Astrocyte of the hippocampus (primary cell): Measurements from ENCODE around the gene ZNF451.
"Not testable (repeated sequence)": the region's sequence is repeated elsewhere in the genome, so short reads cannot be mapped to it uniquely, and the experiment has no call there.

Experiments
- DNase-seq: peaks from one replicate; pipeline ENCODE4 v3.0.0; 2011; ENCODE audit warnings: low read depth, low spot score

Gene ZNF451

DNA sequence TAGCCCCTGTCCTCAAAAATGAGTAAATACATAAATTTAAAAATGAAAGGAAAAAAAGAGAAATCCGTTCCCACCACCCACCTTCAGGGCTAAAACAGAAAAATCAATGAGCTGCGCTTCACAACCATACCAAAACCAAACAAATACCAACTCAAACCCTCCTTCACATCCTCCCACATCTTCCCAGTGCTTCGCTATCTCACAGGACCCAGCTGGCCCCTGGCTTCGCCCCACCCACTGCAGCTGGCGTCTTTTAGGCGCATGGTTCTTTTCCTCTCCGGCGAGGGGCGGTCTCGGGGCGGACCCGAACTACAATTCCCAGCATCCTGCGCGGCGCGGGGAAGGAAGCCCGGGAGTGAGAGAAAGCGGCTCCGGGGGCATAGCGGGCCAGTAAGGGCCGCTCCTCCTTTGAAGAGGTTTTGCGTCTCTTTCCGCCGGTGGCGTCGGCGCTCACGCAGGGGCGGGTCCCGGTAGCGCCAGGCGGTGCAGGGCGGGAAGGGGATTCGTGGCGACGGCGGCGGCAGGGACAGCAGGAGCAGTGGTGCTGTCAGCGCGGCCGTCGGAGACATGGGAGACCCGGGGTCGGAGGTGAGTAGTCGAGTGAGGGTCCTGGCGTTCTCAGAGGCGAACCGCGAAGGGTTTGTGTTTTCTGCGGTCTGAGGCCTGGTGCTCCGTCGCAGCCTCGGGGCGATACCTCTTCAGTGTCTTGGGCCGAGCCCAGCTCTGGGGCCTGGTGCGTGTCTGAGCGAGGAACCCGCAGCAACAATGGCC, at the start of gene ZNF451:
Gene ZNF451 (plus strand): TSS at position 502 of the 771 bp plus-strand sequence. CDS start 66 bp downstream, at position 568.
- DNase-seq: peak; percentile 98

- not testable (repeated sequence) for DNase-seq
These were observed 45.9 kb upstream of the ZNF451 start for GRCh38 chr6:57044061-57044460.

DNA sequence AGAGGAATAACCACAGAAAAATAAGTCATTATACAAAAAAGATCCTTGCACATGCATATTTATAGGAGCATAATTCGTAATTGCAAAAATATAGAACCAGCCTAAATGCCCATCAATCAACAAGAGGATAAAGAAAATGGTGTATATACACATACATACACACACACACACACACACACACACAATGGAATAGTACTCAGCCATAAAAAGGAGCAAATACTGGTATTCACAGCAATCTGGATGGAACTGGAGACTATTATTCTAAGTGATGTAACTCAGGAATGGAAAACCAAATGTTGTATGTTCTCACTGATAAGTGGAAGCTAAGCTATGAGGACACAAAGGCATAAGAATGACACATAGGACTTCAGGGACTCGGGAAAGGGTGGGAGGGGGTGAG, 45.4 kb upstream of the ZNF451 start:
- no peak for DNase-seq

DNA sequence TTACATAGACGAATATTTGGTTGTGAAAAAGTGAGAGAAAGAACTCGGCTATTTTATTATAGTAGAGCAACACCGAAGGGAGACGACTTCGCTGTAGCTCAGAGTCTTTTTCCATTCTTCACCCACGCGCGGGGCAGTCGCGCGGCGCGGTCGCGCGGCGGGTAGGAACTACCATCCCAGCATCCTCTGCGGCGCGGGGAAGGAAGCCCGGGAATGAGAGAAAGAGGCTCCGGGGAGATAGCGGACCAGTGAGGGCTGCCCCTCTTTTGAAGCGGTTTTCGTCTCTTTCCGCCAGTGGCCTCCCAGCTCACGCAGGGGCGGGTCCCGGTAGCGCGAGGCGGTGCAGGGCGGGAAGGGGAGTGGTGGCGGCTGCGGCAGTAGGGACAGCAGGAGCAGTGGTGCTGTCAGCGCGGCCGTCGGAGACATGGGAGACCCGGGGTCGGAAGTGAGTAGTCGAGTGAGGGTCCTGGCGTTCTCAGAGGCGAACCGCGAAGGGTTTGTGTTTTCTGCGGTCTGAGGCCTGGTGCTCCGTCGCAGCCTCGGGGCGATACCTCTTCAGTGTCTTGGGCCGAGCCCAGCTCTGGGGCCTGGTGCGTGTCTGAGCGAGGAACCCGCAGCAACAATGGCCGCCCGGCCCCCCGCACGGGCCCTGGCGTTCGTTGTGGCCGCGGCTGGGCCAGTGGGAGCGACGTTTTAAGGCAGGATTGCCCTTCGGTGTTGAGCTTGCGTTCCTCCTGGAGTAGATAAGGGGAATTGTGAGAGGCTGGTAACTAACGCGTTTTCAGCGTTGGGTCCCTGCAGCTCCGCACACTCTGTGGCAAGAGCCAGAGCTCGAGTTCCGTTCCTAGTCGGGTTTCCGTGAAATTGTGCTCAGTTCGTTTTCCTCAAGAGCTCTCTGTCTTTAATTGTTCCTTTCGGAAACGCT, 43.4 kb upstream of the ZNF451 start, which contains the start of gene KIAA1586:
Gene KIAA1586 (plus strand): TSS at position 362 of the 925 bp plus-strand sequence. CDS start 63 bp downstream, at position 425.
- peak; percentile 93 for DNase-seq

DNA sequence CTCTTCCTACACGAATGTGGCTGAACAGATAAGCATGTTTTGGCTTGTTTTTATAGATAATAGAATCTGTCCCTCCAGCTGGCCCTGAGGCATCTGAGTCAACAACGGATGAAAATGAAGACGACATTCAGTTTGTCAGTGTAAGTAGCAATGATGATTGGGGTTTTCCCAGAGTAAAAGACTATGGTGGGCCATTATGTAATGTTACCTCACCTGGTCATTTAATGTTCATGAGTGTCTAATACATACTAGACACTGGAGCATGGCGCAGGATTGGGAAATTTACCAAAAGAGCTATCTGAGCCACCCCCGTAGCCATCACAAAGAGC, 42.8 kb upstream of the ZNF451 start:
- not testable (repeated sequence) for DNase-seq

DNA sequence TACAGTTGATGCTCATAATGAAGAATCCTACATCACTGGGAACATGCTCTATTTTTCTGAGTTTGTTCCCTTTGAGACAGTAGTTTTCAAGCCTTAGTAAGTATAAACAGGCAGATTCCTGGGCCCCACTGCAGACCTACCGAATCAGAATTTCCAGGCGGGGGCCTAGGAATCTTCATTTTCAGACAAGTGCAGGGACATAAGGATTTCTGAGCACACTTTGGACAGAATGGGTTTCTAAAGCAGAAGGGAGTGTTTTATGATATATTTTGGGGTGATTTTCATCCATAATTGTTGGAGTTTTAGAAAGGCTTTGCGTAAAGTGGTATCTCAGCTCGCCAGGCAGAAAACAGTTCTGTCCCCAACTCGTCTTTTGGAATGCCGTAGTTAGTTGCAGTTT, 42.1 kb upstream of the ZNF451 start:
- not testable (repeated sequence) for DNase-seq

- DNase-seq: no peak
These were observed 41.4 kb upstream of the ZNF451 start for GRCh38 chr6:57048577-57048976.

DNA sequence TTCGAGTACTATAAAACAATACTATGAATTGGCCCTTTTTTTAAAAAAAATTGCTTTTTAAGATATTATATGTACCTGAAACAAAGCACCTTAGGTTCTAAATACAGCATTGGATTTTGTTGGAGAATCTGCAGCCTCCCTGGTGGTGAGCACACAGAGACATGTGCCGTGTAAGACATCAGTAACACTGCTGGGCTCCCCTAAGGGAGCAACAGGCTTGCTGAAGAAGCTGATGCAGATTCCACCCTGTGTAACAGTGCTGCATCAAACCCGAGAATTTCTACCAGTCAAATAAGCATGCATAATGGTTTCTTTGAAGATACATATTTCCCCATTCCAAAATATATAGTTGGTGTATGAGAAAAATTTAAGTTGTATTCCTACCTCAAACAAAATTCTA, 26.1 kb upstream of the ZNF451 start:
- DNase-seq: no peak

DNA sequence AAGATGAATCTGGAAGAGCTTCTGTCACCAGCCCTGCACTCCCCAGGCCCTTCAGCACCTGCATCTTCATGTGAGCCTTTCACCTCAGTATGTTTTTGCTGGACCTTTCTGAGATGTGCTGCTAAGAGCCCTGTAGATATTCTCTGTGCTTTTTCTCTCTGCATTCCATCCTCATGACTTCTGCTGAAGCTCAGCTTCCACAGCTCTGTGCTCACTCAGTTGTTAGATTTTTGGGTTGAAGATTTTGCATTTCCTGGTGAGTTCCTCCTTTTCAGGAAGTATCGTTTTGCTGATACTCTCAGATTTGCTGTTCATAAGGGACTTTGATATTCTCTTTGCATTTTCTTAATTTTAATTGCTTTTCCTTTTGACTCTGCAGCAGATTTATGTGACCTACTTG, 25.2 kb upstream of the ZNF451 start:
- DNase-seq: peak; percentile 46

DNA sequence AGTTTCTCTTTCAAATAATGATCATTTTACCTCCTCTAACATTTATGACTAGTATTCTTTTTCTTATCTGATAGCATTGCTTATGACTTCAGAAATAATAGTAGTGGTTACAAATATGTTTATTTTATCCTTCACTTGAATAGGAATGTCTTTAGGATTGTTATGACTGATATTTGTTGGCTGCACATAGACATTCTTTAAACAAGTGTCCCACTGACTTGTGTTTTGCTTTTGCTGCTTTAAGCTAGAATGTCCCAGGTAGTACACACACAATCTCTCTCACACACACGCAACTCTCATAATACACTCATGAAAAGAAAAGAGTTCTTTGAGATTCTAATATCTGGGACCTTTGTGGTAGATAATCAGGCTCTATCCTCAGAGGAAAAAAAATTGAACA, 21.9 kb upstream of the ZNF451 start:
- peak; percentile 61 for DNase-seq

DNA sequence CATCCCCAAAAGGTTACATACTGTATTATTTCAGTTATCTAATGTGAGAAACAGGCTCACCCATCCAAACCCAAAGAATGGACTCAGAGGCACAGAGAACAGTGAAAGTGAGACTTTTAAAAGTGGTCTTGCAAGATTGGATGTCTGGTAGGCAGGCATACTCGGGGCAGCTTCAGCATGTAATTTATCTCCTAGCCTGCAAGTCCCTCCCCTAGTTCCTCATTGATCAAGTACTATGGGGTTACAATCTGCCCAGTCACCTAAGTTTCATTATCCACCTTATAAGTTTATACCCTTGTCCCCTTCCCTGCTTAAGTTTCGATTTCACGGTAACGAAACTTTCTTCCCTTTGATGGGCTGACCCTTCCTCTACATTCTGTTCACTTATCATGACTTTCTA, 20.8 kb upstream of the ZNF451 start:
- no peak for DNase-seq

- DNase-seq: peak; percentile 28
These were observed 20.1 kb upstream of the ZNF451 start for GRCh38 chr6:57069920-57070331.

GRCh38 chr6:57072108-57072507, 17.9 kb upstream of the ZNF451 start:
- no peak for DNase-seq

- DNase-seq: no peak
These were observed 15.6 kb upstream of the ZNF451 start for GRCh38 chr6:57074383-57074782.

DNA sequence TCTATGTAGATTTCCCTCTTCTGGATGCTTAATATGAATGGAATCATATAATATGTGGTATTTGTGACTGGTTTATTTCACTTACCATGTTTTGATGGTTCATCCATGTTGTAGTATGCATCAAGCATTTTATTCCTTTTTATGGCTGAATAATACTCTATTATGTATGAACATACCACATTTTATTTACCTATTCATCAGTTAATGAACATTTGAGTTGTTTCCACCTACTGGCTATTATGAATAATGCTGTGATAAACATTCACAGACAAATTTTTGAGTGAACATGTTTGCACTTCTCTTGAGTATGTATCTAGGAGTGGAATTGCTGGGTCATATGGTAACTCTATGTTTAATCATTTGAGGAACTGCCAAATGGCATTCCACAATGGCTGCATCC, 14.9 kb upstream of the ZNF451 start:
- DNase-seq: no peak

DNA sequence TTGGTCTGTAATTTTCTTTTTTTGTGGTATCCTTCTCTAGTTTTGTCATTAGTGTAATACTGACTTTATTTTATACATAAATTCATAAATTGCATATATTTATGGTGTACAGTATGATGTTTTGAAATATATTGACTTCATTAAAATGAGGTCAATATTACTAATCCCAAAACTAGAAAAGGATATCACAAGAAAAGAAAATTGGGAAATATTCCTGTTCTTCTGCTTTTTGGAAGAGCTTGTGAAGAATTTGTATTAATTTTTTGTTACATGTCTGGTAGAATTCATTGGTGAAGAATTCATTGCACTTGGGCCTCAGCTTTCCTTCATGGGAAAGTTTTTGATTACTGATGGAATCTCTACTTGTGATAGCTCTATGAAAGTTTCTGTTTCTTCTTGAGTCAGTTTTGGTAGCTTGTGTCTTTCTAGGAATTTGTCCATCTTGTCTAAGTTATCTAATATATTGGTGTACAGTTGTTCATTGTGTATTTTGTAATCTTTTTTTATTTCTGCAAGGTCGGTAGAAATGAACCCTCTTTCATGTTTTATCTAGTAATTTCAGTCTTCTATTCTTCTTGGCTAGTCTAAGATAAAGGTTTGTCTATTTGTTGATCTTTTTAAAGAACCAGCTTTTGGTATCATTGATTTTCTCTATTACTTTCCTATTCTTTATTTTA, 11.3 kb upstream of the ZNF451 start:
- no peak for DNase-seq

- no peak for DNase-seq
These were observed 4.5 kb upstream of the ZNF451 start for GRCh38 chr6:57085471-57085870.

- no peak for DNase-seq
These were observed 3.1 kb upstream of the ZNF451 start for GRCh38 chr6:57086843-57087242.

DNA sequence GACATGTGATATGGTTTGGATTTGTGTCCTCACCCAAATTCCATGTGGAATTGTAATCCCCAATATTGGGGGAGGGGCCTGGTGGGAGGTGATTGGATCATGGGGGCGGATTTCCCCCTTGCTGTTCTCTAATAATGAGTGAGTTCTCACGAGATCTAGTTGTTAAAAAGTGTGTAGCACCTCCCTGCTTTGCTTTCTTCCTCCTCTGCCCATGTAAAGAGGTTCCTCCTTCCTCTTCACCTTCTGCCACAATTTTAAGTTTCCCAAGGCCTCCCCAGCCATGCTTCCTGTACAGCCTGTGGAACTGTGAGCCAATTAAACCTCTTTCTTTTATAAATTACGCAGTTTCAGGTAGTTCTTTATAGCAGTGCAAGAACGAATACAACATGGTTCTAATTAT, 2.1 kb upstream of the ZNF451 start:
- no peak for DNase-seq

DNA sequence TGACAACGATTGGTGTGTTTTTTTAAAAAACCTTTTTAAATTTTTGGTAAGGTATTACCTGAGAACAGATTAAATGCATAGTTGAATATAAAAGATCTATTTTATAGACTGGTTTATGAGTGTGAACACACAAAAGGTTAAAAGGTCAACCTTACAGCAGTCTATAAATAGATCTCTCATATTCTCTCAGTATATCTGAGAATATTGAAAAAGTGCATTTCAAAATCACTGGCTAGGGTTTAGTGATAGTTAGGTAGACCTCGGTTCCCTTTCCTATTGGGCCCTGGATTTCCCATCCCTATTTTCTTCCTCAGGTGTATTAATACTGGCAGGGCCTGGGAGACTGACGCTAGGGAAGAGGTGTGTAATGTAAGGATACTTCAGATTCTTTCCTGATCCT, 723 bp upstream of the ZNF451 start:
- DNase-seq: no peak

- not testable (repeated sequence) for DNase-seq
These were observed 575 bp downstream of the ZNF451 start for GRCh38 chr6:57090458-57091067.

DNA sequence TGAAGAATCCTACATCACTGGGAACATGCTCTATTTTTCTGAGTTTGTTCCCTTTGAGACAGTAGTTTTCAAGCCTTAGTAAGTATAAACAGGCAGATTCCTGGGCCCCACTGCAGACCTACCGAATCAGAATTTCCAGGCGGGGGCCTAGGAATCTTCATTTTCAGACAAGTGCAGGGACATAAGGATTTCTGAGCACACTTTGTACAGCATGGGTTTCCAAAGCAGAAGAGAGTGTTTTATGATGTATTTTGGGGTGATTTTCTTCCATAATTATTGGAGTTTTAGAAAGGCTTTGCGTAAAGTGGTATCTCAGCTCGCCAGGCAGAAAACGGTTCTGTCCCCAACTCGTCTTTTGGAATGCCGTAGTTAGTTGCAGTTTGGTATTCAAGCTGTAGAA, 1.4 kb downstream of the ZNF451 start:
- DNase-seq: not testable (repeated sequence)
